Heart left ventricle (tissue), 13 donors: ENCODE data around the gene TNRC6C.

Experiments used
- CTCF ChIP-seq, 12 donors: fragments of 200-600 bp; sonication (generic) in 4 of 12; IDR thresholded peaks; one replicate each; pipeline versions ENCODE4 v1.5.0 to v1.8.0; 2018 to 2022; ENCODE audit warnings: antibody characterized with exemption in 12 of 12, mild to moderate bottlenecking in 5 of 12
- POLR2A ChIP-seq, 2 donors: fragments of 450-650 bp; IDR thresholded peaks; one replicate each; pipeline ENCODE4 v1.6.1; 2017; ENCODE audit warnings: antibody characterized with exemption in 2 of 2, mild to moderate bottlenecking in 2 of 2, moderate library complexity in 2 of 2
- donor health status: ischemic (EF 13 %, LVEDD 7.1; RV severe dilation, severe dysfunction).
- donor health status: DM: no; HTN: yes; CAD: no.
- donor health status: DM: no; HTN: no; CAD: no.
- donor health status: ischemic (EF 25% LVEDD 6.9; RV normal size, moderate dysfunction).
- donor health status: ischemic (EF 25% LVEDD 5.7; RV mildly dilated, moderate dysfunction).
- donor health status: ischemic (EF 35%, LVEDD 5.7; RV mildly dilated, moderate dysfunction).
- donor health status: nonischemic (EF 11% LVEDD 7.7; RV severe dilation, severe dysfunction).
- donor health status: DM: yes; HTN: yes; CAD: no.
- donor health status: PGD.
- donor health status: ischemic (EF 29% LVEDD 5.4; RV normal size, mild dysfunction).
- donor health status: nonischemic (EF 23%, LVEDD 6.1; RV moderate dilation, normal function).

DNA sequence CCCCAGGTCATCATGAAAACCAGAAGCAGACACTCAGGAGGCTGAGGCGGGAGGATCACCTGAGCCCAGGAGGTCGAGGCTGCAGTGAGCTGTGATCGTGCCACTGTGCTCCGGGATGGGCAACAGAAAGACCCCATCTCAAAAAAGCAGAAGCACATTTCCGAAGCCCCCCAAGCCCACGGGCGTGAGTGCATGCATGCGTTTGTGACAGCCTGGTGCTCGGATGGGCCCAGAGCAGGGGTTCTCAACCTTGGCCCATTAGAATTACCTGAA is 150.9 kb downstream of the TNRC6C start:
- TF ChIP-seq CTCF (IDR thresholded peaks at IDR 0.05) (no peak), POLR2A (IDR thresholded peaks at IDR 0.05) (no peak)
